T-cell (primary cell): ENCODE results near the gene PRPF4. TPM values are rescaled to one million over a fixed set of nuclear protein-coding genes. Genes with fewer than 3 reads are reported as not detected.

Experiments used
- ATAC-seq, 4 experiments: fragments of 200-7000 bp in 3 of 4; fragments of 150-1000 bp in 1 of 4; cut with Tn5 transposase; replicated peaks in 1 of 4; 1 replicate in 3 of 4; 2 replicates in 1 of 4; pipeline ENCODE4 v1.10.0; 2021; ENCODE audit warnings: moderate library complexity in 3 of 4, mild to moderate bottlenecking in 2 of 4, moderate number of reproducible peaks in 1 of 4
- CTCF ChIA-PET, 2 donors: fragments of 300-600 bp; sonication (Branson Sonifier 250); formaldehyde crosslinking; loops; one replicate each; lab custom pipeline; 2022; ENCODE audit warnings: antibody characterized with exemption in 2 of 2; lab: Charles Lee
- POLR2A ChIA-PET, 2 donors: fragments of 300-600 bp; sonication (Branson Sonifier 250); formaldehyde crosslinking; loops; one replicate each; lab custom pipeline; 2022; ENCODE audit warnings: antibody characterized with exemption in 2 of 2; lab: Charles Lee
- DNase-seq, 35 experiments: peaks; one replicate each; pipeline versions ENCODE4 v3.0.0 to v3.0.0-alpha.2; 2013 to 2023
- H3K27ac ChIP-seq: one replicate; pipeline ENCODE4 v1.5.1; 2013; ENCODE audit warnings: low read length
- H3K27me3 ChIP-seq, 2 experiments: replicated peaks in 1 of 2; 1 replicate in 1 of 2; 2 replicates in 1 of 2; pipeline versions ENCODE4 v1.6.1 to v1.7.0; 2013; ENCODE audit warnings: low read length in 1 of 2, mixed read lengths in 1 of 2; ENCODE audit not compliant: control insufficient read depth in 2 of 2, insufficient read depth in 2 of 2; ENCODE audit errors: extremely low read depth in 1 of 2
- H3K36me3 ChIP-seq, 2 donors: 1 replicate in 1 of 2; 2 replicates in 1 of 2; pipeline versions ENCODE4 v1.6.1 to v1.7.0; 2013; ENCODE audit warnings: low read length in 1 of 2; ENCODE audit not compliant: control insufficient read depth in 2 of 2, insufficient read depth in 1 of 2; ENCODE audit errors: extremely low read depth in 1 of 2
- H3K4me1 ChIP-seq, 2 experiments: 1 replicate in 1 of 2; 2 replicates in 1 of 2; pipeline versions ENCODE4 v1.6.1 to v1.7.0; 2013; ENCODE audit warnings: low read length in 2 of 2, mixed read lengths in 1 of 2; ENCODE audit not compliant: insufficient read depth in 2 of 2, control insufficient read depth in 1 of 2; ENCODE audit errors: extremely low read depth in 1 of 2
- H3K4me3 ChIP-seq, 2 donors: 1 replicate in 1 of 2; 2 replicates in 1 of 2; pipeline versions ENCODE4 v1.5.1 to v1.7.0; 2013; ENCODE audit warnings: mild to moderate bottlenecking in 2 of 2, low read length in 1 of 2, moderate library complexity in 1 of 2; ENCODE audit not compliant: control insufficient read depth in 1 of 2; ENCODE audit errors: extremely low read depth in 1 of 2
- H3K9me3 ChIP-seq: 2 replicates; pipeline ENCODE4 v1.7.0; 2013
- H3K27ac Mint-ChIP-seq, 2 donors: one replicate each; pipeline ENCODE4 v1.8.0; 2020 to 2021; ENCODE audit warnings: mild to moderate bottlenecking in 2 of 2, mixed read lengths in 2 of 2
- H3K27me3 Mint-ChIP-seq, 2 donors: one replicate each; pipeline ENCODE4 v1.8.0; 2021 to 2022; ENCODE audit warnings: mixed read lengths in 2 of 2
- H3K36me3 Mint-ChIP-seq: one replicate; pipeline ENCODE4 v1.8.0; 2021; ENCODE audit warnings: mixed read lengths
- H3K4me1 Mint-ChIP-seq, 3 donors: one replicate each; pipeline ENCODE4 v1.8.0; 2020 to 2022; ENCODE audit warnings: mixed read lengths in 3 of 3, mild to moderate bottlenecking in 1 of 3
- H3K4me3 Mint-ChIP-seq, 3 donors: one replicate each; pipeline ENCODE4 v1.8.0; 2020 to 2022; ENCODE audit warnings: mild to moderate bottlenecking in 3 of 3, mixed read lengths in 3 of 3, moderate library complexity in 3 of 3
- H3K9me3 Mint-ChIP-seq, 3 donors: one replicate each; pipeline ENCODE4 v1.8.0; 2020 to 2022; ENCODE audit warnings: mixed read lengths in 3 of 3
- WGBS: methylation state at CpG from one replicate; pipeline ENCODE4 v1.1.5; 2013; ENCODE audit warnings: missing lambda C conversion rate; ENCODE audit not compliant: insufficient coverage; 5-methylcytosine and 5-hydroxymethylcytosine counted together
- total RNA-seq, 35 experiments: library from RNA in 6 of 35; stranded (reverse) in 6 of 35; fragments of 120-200 nt in 1 of 35; gene quantifications; one replicate each; pipeline versions ENCODE4 v1.2.1 to v1.2.4 and lab custom pipeline; 2013 to 2026

Gene PRPF4
- total RNA-seq, 5 donors from 2014 or later (not counting 1 experiment from before 2014, with no cell fraction given) = 16.6 to 24.4 (median 21.1) TPM

DNA sequence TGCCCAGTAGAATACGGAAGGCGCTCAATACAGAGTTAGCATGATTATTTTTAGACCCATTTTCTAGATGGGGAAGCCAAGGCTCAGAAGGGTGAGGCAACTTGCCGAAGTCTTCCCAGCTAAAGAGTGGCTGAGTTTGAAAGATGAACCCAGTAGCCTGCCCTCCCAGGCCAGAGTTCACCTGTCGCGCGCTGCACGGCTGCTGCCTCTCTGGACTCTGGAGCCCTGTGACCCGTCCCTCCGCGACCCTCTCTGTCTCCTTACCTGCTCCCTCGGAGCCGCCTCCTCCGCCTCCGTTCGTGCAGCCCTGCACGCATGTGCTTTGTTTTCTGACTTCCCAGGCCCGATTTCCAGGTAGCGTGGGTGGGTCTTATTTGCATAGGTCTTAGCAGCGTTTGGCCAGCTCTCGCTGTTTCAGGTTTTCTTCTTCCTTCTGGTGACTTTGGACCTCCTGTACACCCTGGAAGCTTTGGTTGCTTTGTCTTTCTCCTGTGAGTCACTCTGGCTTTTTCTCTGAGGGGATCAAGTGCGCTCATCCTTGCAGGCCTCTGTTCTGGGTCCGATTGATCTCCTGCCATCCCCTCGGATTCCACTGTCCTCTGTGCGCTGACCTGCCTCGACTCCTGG, 27.4 kb downstream of the PRPF4 start, which contains the start of gene RNF183:
TSS of gene RNF183 (minus strand) at position 585 of the 627 bp plus-strand sequence. CDS start 5,192 bp downstream, outside the sequence.
- Mint-ChIP-seq H3K4me1 (no peaks in the 10 kb centered on the region), H3K27ac (no peak within 1 kb of the TSS), H3K4me3 (no peak within 1 kb of the TSS), H3K9me3 (no peaks in the 10 kb centered on the region), H3K36me3 (no peaks in the 10 kb centered on the region), H3K27me3 (peaks cover 0 to 13% of the 10 kb centered on the region in 2 donors)
- H3K4me3 ChIP-seq = no peak within 1 kb of the TSS
- no peaks in the 10 kb centered on the region for H3K36me3 ChIP-seq
- 89% methylated on average over 23 of the region's 25 CpGs for WGBS
- DNase-seq (no peak), ATAC-seq (no peak)
- CTCF ChIA-PET = no interaction called here
- no peaks in the 10 kb centered on the region for H3K9me3 ChIP-seq
- peaks cover 0 to 20% of the 10 kb centered on the region in 2 experiments for H3K27me3 ChIP-seq
- POLR2A ChIA-PET = no interaction called here
- H3K4me1 ChIP-seq = no peaks in the 10 kb centered on the region
- no peak within 1 kb of the TSS for H3K27ac ChIP-seq

DNA sequence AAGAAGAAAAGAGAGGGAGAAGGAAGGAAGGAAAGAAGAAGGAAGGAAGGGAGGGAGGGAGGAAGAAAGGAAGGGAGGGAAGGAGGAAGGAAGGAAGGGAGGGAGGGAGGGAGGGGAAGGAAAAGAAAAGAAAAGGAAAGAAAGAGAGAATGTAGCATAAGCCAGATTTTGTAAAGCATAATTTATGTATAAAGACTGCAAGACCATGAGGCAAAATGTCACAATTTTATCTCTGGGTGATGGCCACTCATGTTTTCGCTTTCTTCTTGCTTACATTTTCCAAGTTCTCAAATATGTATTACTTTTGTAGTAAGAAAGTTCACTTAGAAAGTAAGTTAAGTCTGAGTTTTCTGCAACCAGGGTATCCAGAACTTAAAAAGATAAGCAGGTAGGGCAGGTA, 31.1 kb downstream of the PRPF4 start:
- no CpG with 5 or more reads among the region's 1 CpG for WGBS
- Histone ChIP-seq H3K4me3 (no peak overlapping the region), H3K36me3 (no peaks in the 10 kb centered on the region), H3K27ac (no peak overlapping the region), H3K4me1 (no peaks in the 10 kb centered on the region), H3K27me3 (peaks cover 0 to 9% of the 10 kb centered on the region in 2 experiments), H3K9me3 (no peaks in the 10 kb centered on the region)
- CTCF ChIA-PET = no interaction called here
- Mint-ChIP-seq H3K27me3 (peaks cover 0 to 13% of the 10 kb centered on the region in 2 donors), H3K27ac (no peak overlapping the region), H3K9me3 (no peaks in the 10 kb centered on the region), H3K4me1 (no peaks in the 10 kb centered on the region), H3K4me3 (no peak overlapping the region), H3K36me3 (no peaks in the 10 kb centered on the region)
- POLR2A ChIA-PET = no interaction called here
- ATAC-seq (no peak), DNase-seq (no peak)

DNA sequence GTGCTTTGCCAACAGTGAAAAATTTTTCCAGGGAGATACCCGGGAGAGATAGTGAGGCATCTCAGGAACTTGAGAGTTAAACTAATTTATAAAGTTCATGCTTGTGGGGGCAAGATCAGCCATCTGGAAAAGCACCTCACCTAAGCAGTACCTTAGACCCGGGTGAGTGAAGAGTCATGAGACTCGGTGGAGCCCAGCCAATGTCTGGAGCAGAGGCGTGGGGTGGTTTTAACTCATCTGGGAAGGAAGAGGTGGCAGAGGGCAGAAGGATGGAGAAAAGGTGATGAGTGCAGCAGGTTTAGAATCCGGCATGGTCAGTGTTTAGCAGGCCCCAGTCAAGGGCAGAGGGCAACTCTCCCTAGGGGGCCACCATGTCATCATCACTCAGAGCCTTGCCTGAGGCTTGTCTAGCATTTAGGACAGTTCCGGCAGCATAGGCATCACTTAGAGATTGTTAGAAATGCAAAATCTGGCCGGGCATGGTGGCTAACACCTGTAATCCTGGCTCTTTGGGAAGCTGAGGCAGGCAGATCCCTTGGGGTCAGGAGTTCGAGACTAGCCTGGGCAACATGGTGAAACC, 32.0 kb downstream of the PRPF4 start:
- H3K27me3 ChIP-seq = peaks cover 0 to 9% of the 10 kb centered on the region in 2 experiments
- no peak overlapping the region for H3K4me3 ChIP-seq
- no peaks in the 10 kb centered on the region for H3K36me3 Mint-ChIP-seq
- no CpG with 5 or more reads among the region's 8 CpGs for WGBS
- no peak for ATAC-seq
- H3K4me3 Mint-ChIP-seq = no peak overlapping the region
- ChIA-PET POLR2A (no interaction called here), CTCF (interaction anchor here in 1 of 2 donors (0.7 kb wide), 1 partner anchor 272 kb away, joined by 7 read pairs; no protein-coding TSS in a partner anchor)
- H3K9me3 Mint-ChIP-seq = no peaks in the 10 kb centered on the region
- no peaks in the 10 kb centered on the region for H3K9me3 ChIP-seq
- DNase-seq = no peak
- no peaks in the 10 kb centered on the region for H3K4me1 Mint-ChIP-seq
- no peaks in the 10 kb centered on the region for H3K4me1 ChIP-seq
- peaks cover 0 to 13% of the 10 kb centered on the region in 2 donors for H3K27me3 Mint-ChIP-seq
- H3K36me3 ChIP-seq = no peaks in the 10 kb centered on the region
- H3K27ac ChIP-seq = no peak overlapping the region
- H3K27ac Mint-ChIP-seq = no peak overlapping the region

GRCh38 chr9:113309204-113309813, 33.9 kb downstream of the PRPF4 start:
- no peak overlapping the region for H3K4me3 ChIP-seq
- peak in 14 of 35 experiments; percentile 2 to 54 (median 9) for DNase-seq
- Mint-ChIP-seq H3K27ac (no peak overlapping the region), H3K36me3 (no peaks in the 10 kb centered on the region), H3K4me3 (no peak overlapping the region), H3K4me1 (no peaks in the 10 kb centered on the region), H3K27me3 (peaks cover 0 to 6% of the 10 kb centered on the region in 2 donors), H3K9me3 (no peaks in the 10 kb centered on the region)
- ChIA-PET CTCF (interaction anchor here (0.6 to 1.0 kb wide), 4 partner anchors 18 to 351 kb away, joined by 3 to 5 read pairs (median 4); no protein-coding TSS in a partner anchor), POLR2A (interaction anchor here in 1 of 2 donors (0.7 kb wide), 1 partner anchor 173 kb away, joined by 6 read pairs; no protein-coding TSS in a partner anchor)
- H3K4me1 ChIP-seq = no peaks in the 10 kb centered on the region
- ATAC-seq = peak in 2 of 4 experiments; percentile 48 to 57
- WGBS = no CpG with 5 or more reads among the region's 2 CpGs
- H3K27ac ChIP-seq = no peak overlapping the region
- H3K36me3 ChIP-seq = no peaks in the 10 kb centered on the region
- H3K27me3 ChIP-seq = peaks cover 0 to 9% of the 10 kb centered on the region in 2 experiments
- H3K9me3 ChIP-seq = no peaks in the 10 kb centered on the region

DNA sequence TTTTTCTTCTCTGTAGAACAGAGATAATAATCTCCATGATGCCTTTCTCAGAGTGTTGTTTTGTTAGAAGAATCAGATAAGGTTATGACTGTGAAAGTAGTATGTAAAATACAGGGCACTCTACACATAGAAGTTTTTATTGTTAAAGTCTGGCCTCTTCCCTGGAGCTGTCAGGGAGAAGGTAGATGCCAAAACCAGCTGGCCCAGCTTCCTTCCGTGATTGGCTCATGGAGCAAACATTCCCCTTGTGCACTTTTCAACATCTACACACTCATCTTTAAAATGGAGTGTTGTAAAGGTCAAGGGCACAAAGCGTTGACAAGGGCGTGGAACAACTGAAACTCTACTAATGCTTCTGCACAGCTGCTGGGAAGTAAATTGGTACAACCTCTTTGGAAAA, 35.1 kb downstream of the PRPF4 start:
- no peak overlapping the region for H3K27ac Mint-ChIP-seq
- no CpG with 5 or more reads among the region's 3 CpGs for WGBS
- H3K27ac ChIP-seq = no peak overlapping the region
- DNase-seq (no peak), ATAC-seq (no peak)
- no peak overlapping the region for H3K4me3 ChIP-seq
- ChIA-PET CTCF (interaction anchor here in 1 of 2 donors (0.7 to 1.3 kb wide), 2 partner anchors 13 to 96 kb away, joined by 3 read pairs; no protein-coding TSS in a partner anchor), POLR2A (no interaction called here)
- no peaks in the 10 kb centered on the region for H3K4me1 ChIP-seq
- H3K9me3 Mint-ChIP-seq = no peaks in the 10 kb centered on the region
- H3K4me3 Mint-ChIP-seq = no peak overlapping the region
- H3K36me3 ChIP-seq = no peaks in the 10 kb centered on the region
- H3K27me3 ChIP-seq = peaks cover 0 to 7% of the 10 kb centered on the region in 2 experiments
- no peaks in the 10 kb centered on the region for H3K9me3 ChIP-seq
- no peaks in the 10 kb centered on the region for H3K4me1 Mint-ChIP-seq
- H3K36me3 Mint-ChIP-seq = no peaks in the 10 kb centered on the region
- H3K27me3 Mint-ChIP-seq = peaks cover 0 to 6% of the 10 kb centered on the region in 2 donors

DNA sequence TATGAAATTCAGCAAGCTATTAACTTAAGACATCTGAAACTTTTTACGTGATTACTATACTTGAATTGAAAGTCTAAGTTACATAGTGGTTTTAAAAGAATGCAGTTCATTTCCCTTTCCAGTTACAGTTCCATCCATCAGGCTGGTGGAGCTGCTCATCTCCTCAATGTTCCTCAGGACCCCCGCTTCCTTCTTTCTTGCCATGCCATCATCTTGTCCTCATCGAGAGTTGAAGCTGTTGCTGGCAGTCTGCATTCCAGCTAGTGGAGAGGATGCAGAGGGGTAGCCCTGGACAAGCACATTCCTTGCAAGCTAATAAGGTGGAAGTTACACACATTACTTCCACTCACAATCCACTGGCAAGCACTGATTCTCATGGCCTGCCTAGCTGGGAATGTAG, 36.5 kb downstream of the PRPF4 start:
- H3K4me3 Mint-ChIP-seq = no peak overlapping the region
- H3K27ac Mint-ChIP-seq = no peak overlapping the region
- H3K9me3 ChIP-seq = no peaks in the 10 kb centered on the region
- H3K9me3 Mint-ChIP-seq = no peaks in the 10 kb centered on the region
- H3K27ac ChIP-seq = no peak overlapping the region
- ChIA-PET CTCF (interaction anchor here in 1 of 2 donors (0.7 kb wide), 1 partner anchor 172 kb away, joined by 3 read pairs; no protein-coding TSS in a partner anchor), POLR2A (no interaction called here)
- WGBS = no CpG with 5 or more reads among the region's 3 CpGs
- ATAC-seq = no peak
- no peaks in the 10 kb centered on the region for H3K36me3 ChIP-seq
- H3K27me3 ChIP-seq = peaks cover 0 to 7% of the 10 kb centered on the region in 2 experiments
- H3K4me1 Mint-ChIP-seq = no peaks in the 10 kb centered on the region
- H3K27me3 Mint-ChIP-seq = peaks cover 4 to 6% of the 10 kb centered on the region in 2 donors
- no peak overlapping the region for H3K4me3 ChIP-seq
- H3K36me3 Mint-ChIP-seq = no peaks in the 10 kb centered on the region
- no peak for DNase-seq
- no peaks in the 10 kb centered on the region for H3K4me1 ChIP-seq
